EH (cell line): Measurements from ENCODE around the gene OTX2.

Source experiments
- DNase-seq: peaks from one replicate; pipeline ENCODE4 v3.0.0-alpha.2; 2015; ENCODE audit warnings: low read depth

OTX2 gene

DNA sequence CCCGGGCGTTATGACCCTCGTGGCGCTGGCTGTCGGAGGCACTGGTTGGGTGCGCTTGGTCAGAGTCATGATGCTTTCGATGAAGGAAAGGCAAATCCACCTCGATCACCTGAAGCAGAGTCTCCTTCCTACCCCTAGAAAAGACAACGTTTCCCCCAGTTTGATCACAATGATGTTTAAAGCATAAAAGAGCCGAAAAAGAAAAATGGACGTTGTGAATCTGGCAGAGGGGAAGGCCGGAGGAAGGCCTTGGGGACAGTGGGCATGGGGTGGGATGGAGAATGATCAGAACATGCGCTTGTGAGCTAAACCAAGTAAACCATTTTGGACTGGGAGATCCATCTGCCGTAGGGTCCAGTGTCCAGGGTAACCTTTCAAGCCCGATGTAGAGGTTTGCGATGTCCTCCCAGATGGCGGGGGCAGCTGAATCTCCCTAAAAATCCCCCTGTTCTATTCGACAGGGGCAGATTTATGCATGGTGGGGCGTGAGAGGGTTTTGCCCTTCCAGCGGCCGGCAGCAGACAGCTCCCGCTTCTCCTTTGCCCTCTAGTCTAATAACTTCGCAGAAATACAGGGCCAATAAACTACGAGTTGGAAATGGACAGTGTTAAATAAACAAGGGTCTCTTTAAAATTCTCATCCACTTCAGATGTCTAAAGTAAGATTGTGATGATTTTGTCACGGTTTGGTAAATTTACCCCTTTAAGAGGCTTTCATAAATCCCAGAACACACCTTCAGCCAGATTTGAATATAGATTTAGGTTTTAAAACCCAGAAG is 2.3 kb upstream of the OTX2 start:
- no peak for DNase-seq

DNA sequence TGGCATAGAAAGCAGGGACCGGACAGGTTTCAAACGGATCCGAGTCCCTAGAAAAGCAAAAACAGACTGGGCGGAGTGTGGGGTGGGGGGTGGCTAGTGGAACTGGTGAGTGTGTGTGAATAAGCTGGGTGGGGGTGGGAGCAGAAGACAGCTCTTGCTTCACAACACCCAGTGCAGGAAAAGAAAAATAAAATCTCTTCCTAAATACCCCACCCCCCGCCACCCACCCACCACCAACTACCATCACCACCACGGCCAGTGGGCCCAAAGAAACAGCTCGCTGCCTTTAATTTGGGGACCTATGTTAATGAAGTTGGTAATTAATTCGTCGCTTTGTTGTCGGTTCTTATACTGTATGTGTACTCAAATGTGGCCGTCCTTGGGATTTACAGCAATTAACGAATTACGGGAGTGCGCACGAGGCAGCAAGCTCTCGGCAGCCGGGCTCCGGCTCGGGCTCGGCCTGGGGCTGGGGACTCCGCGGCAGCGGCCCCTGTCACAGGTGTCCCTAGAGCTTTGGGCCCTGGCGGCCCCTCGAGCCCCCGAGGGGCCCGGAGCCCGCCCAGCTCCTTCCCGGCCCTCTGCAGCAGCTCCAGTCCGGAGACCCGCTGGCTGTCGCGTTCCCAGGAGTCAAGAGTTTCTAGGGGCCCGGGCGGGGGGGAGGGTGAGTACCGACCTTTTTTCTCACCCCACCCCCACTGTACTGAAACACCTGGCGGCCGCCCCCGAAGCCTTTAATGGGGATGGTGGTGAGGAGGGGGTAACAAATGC is 1.5 kb upstream of the OTX2 start:
- DNase-seq: no peak

DNA sequence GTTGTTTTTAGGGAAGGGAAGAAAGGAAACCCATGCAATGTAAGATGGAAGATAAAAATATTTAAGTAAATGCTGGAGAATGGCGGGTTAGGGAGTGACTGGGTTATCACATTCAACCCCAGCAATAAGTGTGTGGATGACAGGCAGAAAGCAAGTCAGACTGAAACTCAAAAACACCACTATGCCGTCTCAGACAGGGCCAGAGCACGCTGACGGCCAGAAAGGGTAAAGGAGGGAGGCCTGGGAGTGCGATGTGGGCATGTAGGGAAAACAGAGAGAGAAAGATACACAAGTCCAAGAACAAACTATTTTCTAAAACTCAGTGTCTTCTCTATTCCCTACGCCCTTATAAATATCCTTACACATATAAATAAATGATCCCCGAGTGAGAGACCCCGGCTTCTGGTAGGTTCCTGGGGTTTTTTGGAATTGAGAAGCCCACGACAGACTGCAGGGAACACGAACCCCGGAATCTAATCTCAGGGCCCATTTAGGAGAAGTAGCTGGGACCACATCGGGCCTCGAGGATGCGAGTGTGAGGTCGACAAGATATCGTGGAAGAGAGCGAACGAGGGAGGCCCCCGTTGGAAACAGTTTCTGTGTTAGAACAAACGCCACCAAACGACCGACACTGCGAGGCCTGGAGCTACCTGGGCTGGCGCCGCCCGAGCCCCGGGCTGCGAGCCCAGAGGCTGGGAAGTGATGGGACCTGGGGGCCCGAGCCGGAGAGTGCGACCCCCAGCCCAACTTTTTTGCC is 735 bp upstream of the OTX2 start:
- DNase-seq: no peak

DNA sequence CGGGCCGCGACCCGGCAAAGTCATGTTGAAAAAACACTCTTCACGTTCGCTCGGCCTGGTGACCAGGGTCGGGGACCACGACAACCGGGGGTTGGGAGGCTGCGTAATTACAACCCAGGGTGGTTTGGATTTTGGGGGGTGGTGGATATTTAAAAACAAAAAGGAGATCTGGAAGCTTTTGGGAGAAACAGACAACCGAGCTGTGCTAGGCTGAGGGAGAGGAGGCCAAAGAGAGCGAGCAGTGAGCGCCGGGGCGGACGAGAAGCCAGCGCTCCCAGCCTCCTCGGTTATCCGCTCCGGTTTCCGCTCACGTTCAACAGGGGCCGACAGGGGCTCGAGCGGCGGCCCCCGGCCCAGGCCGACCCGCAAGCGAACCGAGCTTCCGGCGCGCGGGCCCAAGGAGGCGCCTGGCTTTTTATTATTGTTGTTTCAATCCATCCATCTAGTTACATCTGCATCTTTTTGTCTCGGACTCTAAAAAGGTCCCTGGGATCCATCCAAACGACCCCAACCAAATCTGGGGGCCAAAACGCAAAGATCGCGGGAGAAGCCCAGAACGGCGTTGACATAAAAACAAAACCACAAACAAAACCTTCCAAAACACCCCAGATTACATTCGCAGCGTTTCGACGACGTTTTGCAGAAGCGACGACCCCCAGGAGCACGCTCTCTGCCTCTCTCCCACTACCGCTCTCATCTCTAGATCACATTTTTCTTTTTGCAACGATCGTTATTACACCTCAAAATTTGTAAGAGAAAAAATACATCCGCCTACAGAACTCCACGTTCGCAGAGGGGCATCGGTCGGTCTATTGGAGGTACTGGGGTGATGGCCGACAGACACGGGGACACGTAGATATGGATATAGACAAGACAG is 771 bp downstream of the OTX2 start:
- DNase-seq: no peak

DNA sequence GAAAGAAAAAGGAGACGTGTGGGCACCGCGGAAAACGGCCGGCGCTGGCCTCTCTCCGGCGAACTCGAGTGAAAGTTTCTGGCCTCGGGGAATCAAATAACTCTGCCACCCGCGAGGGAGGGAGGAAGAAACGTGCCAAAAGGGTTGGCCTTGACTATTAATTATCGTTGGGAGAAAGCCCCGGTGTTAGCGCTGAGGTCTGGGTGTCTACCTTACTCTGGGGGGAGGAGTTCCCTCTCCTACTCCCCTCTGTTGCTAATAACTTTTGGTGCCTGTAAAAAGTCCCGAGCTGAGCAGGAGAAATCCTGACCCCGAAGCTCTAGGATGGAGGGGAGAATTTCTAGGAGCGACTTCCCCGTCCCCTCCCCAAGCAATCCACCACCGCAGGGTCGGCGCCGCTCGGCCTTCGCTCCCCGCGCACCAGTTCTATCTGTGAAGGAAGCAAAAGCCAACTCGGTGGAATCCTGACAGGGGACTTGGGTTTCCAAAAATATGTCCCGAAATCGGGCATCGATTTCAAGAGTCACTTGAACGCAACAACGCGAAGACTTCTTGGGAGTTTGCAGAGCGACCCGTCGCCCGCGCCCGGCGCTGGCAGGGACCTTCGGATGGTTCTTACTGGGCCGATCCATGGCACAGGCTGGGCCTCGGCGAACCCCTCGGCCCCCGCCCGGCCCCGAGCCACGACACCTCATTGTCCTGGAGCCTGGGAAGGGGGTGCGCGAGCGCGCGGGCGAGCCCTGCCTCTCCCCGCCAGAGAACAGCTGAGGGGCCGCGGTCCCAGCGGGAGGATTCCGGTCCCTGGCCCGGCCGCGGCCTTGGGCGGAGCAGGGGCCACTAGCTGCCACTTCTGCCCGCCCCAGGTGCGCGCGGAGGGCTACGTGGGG is 1.7 kb downstream of the OTX2 start:
- DNase-seq: no peak

DNA sequence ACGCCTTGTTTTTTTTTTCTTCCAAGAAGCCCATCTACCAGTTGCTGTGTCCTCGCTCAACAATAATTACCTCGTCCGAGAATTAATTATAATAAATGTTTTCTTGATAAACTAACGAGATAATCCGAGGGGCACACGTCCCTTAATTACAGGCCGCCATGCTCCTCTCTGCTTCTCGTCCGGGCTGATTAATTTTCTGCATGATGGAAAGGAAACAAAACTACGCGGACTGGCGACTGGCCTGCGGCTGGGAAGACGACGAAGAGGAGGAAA is 2.2 kb downstream of the OTX2 start:
- no peak for DNase-seq

DNA sequence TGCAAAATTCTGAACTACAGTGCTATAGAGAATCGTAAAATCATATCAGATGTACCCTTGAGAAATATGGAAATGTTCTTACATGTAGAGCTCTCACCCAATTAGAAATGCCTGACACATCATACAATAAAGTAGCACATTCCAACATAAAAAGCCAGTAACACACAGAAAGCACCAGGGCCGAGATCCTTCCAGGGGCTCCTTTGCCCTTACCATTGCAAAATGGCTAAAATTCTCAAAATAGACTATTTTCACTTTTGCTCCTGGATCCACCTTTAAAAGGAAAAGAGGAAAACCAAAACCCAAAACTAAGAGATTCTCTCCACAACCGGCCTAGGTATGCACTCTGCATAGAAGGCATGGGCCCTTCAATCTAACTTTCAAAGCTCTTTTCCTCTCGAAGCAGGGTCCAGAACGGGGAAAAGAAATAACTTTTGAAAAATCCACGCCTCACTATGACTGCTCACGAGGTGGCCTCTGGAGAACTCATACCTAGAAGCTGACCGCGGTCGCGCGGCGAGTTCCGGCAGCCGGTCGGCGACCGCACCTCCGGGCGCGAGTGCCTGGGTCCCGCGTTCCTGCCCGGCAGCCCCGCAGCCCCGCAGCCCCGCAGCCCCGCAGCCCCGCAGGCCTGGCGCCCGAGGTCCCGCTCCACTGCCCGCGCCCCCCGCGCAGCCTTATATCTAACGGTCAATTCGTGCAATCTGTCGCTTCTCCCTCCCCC is 2.7 kb downstream of the OTX2 start:
- no peak for DNase-seq

DNA sequence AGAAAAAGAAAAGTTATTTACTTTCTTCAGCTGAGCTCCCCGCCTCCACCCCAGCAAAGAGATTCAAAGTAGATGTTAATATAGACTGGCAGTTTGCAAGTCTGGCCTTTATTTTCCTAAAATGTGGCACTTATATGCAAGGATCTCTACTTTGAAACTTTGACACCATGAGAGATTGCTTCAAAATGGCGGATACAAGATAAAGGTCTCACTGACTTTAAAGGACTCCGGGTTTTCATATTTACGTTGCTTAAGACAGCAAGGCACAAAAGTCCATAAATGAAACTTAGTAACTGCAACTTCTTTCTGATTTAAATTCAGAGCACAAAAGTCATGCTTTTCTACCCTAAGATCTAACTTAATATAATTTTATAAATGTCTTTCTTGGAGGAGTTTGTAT is 3.5 kb downstream of the OTX2 start:
- no peak for DNase-seq

DNA sequence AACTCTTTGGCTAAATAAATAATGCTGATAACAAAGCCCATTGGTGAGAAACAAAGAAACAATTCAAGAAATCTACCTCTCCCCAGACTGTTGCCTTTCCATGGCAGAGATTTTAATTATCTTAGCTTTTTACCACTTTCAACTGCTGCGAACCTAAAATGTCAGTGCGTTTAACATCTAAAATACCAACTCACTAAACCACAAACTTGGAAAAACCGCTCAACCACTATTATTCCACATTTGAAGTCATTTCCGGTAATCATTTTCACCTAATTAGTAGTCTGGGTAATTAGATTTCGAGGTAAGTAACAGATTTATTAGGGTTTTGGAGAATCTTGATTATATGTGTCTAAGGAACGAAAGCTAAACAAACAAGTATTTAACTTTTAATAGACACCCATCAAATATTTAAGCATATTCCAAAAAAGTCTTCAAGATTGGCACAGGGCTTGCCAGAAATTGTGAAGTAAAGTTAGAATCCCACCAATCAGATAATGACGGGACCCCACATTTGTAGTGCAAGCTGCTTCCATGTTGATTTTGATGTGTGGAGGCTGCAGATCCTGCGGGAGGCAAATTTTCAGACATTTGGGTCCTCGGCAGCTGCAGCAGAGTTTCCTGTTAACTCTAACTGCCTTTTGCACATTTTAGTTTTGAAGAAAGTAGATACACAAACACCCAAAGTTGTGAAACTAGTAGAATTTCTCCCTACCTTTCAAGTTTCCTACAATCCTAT is 4.1 kb downstream of the OTX2 start:
- no peak for DNase-seq

DNA sequence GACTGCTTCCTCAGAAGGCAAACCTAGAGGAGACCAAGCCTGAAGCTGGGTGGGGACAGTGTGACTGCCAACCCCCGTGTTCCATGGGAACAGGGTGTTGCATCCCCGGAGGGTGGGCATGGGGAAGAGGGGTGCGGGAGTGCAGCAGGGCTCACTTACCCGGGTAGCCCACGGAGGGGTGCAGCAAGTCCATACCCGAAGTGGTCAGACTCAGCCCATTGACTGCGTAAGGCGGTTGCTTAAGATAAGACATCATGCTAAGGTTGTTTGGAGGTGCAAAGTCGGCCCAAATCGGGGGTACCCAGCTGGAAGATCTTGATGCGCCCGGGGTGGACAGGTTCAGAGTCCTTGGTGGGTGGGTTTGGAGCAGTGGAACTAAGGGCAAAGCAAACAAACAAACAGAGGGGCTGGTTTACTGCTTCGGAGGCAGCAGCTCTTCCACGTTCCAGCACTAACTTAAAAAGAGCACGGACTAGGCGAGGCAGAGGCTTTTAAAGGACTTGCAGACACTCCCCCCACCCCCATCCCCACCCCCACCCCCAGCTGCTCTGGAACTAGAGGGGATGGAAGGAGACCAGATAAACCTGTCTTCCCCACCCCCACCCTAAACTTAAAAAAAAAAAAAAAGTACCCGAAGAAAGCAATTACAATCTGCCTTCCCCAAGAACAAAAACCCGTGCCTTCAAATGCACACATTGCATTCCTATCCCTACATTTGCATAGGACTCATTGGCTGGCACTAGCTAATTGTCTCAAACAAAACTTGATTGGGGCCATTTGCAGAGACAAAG is 4.9 kb downstream of the OTX2 start:
- DNase-seq: no peak

DNA sequence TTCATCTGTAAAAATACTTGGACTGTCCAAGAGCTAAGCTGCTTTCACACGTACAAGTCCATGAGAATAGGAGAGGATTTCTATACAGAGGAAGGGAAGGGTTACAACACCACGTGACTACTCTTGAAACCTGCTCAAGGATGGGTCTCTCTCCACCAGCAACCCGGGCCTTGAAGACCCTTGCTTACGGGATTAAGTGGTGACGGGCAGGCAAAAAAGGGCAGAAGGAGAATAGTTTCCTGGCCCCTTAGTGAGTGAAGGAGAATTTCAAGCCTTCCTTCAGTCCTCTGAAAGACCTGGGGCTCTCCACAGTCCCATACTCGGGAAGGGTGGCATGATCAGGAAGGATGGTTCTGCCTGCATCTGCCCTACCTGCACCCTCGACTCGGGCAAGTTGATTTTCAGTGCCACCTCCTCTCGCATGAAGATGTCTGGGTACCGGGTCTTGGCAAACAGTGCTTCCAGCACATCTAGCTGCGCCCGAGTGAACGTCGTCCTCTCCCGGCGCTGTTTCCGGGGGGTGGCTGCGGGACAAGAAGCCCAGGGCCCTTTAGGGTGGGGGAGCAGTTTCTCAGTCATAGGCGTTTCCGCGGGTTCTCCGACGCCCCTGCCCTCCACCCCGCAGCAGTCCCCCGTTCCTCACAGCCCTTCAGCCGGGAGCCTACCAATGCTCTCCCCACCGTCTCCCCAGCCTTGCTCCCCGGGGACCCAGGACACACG is 6.3 kb downstream of the OTX2 start:
- no peak for DNase-seq

DNA sequence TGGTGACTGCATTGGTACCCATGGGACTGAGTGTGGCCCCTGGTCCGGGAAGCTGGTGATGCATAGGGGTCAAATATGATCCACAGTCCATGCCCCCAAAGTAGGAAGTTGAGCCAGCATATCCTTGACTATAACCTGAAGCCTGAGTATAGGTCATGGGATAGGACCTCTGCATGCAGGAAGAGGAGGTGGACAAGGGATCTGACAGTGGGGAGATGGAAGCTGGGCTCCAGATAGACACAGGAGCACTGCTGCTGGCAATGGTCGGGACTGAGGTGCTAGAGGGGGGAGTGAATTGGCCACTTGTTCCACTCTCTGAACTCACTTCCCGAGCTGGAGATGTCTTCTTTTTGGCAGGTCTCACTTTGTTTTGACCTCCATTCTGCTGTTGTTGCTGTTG is 8.4 kb downstream of the OTX2 start:
- no peak for DNase-seq

DNA sequence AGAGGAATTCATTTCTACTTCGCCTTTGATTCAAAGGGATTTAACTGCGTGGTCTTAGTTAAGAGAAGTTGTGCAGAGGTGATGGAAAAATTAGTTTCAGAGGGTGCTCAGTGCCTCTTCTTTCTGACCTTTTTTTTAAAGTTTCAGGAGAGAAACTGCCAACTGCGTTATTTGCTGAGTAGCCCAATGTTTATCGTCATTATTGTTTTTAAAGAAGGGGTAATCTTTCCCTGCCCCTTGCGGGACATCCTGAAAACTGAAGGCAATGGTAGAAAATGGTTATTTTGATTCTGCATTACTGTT is 11.0 kb downstream of the OTX2 start:
- no peak for DNase-seq

DNA sequence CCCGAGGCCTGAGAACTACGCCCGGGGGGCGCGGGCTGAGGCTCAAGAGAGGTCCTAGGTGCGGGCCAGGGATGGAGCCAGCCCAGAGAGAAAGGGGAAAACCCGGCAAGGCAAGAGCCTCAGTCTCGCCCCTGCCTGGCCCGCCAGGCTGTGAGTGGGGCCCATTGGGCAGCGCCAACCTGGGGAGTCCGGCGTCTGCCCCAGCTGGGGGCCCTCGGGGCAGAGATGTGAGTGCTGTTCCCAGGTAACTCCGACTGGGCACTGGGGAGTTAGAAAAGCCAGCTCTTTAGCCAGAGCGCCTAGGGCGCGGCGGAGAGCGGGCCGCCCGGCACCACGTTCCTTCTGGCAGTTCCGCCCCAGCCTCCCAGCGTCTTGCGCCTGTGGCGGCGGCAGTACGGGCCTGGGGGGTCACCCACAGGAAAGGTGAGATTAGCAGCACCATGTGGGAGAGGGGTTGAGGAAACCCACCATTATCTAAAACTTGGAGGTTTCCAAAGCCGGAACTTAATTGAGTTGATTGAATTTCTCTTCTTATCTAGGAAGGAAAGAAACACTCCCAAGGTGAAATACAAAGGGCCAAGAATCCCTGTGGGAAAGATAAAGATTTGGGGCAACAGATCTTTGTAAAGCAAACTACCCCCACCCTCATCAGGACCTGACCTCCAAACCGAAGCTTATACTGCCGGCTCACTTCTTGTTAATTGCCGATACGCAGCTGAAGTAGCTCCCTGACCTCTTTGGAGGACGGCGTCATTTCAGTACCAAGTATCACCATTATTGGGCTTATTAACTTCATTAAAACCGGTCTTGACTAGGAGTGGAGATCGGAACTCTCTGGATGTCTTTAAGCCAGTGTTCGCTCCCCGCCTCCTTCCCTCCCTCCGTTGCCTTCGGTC is 11.6 kb downstream of the OTX2 start:
- no peak for DNase-seq

DNA sequence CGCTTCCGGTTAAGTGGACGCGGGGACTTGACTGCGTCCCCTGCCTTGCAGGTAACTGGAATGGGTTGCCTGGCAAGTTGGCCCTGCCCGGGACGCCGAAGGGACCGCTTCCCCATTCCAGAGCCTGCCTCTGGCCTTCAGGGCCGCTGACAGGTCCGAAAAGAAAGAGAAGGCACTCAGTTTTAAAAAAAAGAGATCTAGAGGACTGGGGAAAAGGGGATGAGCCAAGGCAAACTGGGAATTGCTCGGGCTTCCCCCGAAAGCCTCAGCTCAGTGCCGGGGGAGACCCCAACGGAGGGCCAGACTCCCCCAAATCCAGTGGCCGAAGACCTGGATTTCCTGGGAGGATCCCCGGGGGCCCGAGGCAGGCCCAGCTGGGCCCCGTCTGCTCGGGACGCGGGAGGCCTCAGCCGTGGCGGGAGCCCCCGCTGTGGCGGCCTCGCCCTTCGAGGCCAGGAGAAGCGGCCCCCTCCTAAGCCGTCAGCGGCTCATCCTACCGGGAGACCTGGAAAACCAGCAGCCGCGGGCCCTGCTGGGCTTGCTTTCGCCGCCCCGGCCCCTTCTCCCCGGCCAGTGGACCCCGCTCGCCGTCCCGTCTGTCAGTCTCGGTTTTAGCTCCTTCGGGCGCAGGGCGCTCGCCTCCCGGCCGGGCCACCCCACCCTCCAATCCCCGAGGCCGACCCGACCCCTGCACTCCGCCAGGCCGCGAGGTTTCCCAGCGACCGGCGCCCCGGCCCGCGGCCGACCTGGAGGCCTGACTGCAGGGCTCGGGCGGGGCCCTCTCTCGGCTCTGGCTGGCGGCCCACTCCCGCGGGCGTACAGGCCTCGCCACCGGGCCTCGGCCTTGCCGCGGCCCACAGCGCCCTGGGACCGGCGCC is 12.5 kb downstream of the OTX2 start:
- DNase-seq: no peak

DNA sequence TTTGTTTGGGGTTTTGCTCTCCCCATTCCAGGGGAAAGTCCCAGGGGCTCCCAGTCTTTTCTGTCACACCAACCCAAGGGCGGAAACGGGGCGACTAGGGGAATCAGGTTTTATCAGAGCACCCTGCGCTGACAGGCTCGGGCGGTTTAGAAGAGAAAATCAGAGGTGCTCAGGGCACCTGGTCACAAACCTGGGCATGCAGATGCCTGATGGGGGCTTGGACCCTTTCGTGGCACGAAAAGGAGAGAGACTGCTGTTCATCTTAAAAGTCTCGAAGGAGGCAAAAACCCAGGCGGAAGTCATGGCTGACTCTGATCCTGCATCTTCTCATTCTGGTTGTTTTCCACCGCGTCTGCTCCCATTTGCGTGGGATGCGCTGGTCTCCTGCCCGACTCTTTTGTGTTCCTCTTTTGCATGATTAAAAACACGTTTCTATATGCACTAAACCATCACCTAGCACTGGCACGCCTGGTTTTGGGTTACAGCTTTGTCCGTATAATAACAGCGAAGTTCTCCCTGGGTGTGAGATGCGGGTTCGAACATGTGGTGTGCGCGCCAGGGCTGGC is 13.2 kb downstream of the OTX2 start:
- DNase-seq: no peak
